22Rv1 (cell line): ENCODE data around the gene BTBD1.
"Not testable (repeated sequence)": the region's sequence is repeated elsewhere in the genome, so short reads cannot be mapped to it uniquely, and the experiment has no call there.

ENCODE experiments used
- H3K27ac ChIP-seq: fragments of 450-650 bp; 2 replicates; pipeline ENCODE4 v1.5.1; 2017
- ZFX ChIP-seq: fragments of 450-650 bp; IDR thresholded peaks from 2 replicates; pipeline ENCODE4 v1.6.1; 2017; ENCODE audit warnings: antibody characterized with exemption, borderline replicate concordance
- TF ChIP-seq, protein P1 (sequence below): fragments of 450-650 bp; IDR thresholded peaks from 2 replicates; pipeline ENCODE4 v1.5.1; 2017; ENCODE audit warnings: mild to moderate bottlenecking

BTBD1 gene

DNA sequence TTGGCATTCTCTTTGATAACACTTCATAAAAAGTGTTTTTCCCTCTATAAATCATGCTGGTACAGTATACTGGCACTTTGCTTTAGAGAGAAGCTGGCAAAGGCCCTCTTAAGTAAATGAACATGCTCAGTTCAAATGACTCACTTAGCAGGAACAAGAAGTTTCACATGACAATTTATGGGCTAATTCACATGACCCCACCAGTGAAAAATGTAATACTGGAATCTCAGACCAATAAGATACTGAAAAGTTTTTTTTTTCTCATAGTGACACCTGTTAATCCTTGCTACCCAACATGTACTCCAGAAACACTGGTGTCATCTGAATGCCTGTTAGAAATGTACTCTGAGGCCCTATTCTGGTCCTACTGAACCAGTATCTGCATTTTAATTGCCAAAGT, 13.9 kb downstream of the BTBD1 start:
- TF ChIP-seq, protein P1, sequence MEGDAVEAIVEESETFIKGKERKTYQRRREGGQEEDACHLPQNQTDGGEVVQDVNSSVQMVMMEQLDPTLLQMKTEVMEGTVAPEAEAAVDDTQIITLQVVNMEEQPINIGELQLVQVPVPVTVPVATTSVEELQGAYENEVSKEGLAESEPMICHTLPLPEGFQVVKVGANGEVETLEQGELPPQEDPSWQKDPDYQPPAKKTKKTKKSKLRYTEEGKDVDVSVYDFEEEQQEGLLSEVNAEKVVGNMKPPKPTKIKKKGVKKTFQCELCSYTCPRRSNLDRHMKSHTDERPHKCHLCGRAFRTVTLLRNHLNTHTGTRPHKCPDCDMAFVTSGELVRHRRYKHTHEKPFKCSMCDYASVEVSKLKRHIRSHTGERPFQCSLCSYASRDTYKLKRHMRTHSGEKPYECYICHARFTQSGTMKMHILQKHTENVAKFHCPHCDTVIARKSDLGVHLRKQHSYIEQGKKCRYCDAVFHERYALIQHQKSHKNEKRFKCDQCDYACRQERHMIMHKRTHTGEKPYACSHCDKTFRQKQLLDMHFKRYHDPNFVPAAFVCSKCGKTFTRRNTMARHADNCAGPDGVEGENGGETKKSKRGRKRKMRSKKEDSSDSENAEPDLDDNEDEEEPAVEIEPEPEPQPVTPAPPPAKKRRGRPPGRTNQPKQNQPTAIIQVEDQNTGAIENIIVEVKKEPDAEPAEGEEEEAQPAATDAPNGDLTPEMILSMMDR: no peak
- no peak for TF ChIP-seq ZFX
- no peak overlapping the region for H3K27ac ChIP-seq

DNA sequence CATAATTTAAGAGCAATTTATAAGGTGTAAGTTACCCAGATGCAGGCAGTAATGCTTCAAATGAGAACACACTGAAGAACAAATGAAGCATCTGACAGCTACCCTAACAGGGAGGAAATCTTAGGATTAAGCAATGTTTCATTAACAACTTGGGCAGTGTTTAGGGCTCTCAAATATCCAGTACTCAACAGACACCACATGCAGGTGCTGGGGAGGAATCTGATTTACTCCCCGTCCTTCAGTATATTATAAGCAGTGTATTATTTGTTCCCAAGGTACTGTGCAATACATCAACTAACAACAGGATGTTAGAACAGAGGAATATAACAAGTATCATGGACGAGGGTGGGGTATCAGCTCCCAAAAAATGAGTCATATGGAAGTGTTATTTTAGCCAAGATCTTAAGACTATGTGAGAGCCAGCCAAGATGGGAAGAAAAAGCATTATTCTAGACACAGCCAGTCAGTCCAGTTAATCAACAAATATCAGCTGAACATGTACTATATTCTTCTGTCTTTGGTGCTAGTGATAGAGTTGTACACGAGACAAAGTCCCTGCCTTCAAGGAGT, 20.4 kb downstream of the BTBD1 start:
- TF ChIP-seq, protein P1: no peak
- TF ChIP-seq ZFX: no peak
- H3K27ac ChIP-seq: no peak overlapping the region

DNA sequence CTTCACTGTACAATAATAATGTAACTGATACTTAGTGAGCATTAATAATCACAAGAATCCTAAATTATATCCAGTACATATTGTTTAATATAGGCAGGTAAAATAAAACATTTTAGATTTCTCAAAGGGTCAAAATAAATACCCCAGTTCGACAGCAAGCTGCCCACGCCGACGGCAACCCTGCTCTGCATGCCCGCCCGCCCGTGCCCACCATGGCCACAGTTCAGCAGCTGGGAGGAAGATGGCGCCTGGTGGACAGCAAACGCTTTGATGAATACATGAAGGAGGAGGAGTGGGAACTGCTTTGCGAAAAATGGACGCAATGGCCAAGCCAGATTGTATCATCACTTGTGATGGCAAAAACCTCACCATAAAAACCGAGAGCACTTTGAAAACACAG, 22.9 kb downstream of the BTBD1 start:
- H3K27ac ChIP-seq: no peak overlapping the region
- no peak for TF ChIP-seq ZFX
- TF ChIP-seq, protein P1: no peak

DNA sequence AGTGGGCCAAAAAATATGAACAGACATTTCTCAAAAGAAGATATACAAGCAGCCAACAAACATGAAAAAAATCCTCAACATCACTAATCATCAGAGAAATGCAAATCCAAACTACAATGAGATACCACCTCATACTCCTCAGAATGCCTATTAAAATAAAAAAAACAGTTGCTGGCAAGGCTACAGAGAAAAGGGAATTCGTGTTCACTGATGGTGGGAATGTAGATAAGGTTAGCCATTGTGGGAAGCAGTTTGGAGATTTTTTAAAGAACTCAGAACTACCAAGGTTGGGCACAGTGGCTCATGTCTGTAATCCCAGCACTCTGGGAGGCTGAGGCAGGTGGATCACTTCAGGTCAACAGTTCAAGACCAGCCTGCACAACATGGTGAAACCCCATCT, 27.8 kb downstream of the BTBD1 start:
- no peak overlapping the region for H3K27ac ChIP-seq
- TF ChIP-seq, protein P1: no peak
- TF ChIP-seq ZFX: no peak

DNA sequence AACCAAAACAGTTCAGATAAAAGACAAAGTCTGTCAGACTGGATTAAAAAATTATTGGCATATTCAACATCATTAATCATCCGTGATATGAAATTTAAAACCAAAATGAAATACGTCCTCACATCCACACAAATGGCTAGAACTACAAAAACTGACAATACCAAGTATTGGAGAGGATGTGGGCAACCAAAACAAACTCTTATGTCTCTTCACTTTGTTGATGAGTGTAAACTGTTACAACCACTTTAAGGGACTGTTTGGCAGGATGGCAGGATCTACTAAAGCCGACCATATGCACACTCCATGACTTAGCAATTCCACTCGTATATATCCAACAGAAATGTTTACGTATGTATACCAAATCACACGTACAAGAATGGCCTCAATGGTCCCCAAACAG, 30.8 kb downstream of the BTBD1 start:
- no peak for TF ChIP-seq ZFX
- TF ChIP-seq, protein P1: no peak
- H3K27ac ChIP-seq: no peak overlapping the region

DNA sequence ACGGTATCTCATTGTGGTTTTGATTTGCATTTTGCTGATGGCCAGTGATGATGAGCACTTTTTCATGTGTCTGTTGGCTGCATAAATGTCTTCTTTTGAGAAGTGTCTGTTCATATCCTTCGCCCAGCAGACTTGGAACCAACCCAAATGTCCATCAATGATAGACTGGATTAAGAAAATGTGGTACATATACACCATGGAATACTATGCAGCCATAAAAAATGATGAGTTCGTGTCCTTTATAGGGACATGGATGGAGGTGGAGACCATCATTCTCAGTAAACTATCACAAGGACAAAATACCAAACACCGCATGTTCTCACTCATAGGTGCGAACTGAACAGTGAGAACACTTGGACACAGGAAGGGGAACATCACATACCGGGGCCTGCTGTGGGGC, 35.8 kb downstream of the BTBD1 start:
- not testable (repeated sequence) for H3K27ac ChIP-seq

DNA sequence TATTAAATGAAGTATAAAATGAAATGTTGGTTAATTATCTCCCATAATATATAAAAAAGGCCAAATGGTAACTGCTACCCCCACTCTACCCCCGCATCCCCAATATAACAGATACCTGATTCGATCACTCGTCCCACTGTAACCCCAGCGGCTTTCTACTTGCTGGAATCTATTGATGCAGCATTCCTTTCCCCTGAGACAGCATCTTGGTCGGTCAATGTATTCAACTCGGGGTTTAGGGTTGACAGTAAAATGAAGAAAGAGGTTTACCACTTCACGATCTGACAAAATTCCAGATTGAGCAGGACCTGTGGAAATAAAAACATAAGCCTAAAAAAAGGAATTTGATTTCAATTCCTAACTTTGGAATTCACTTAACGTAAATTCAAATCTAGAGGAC, 37.0 kb downstream of the BTBD1 start:
- H3K27ac ChIP-seq: no peak overlapping the region
- TF ChIP-seq ZFX: no peak

DNA sequence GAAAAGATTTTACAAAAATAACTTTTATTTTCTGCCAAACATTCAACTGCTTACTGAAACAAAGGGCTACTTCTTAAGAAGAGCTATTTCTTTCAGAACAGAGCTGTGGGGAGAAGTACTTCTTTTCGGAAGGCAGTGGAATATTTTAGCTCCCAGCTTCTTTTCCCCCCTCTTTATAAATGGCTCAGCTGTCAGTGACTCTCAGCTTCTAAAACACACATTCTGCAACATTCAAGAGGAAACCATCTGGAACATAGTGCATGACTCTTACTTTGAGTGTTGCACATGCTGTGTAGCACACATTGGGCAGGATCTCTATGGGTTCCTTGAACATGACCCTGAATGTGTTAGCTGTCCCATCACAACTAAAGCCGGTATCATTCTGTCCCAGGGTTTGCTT, 48.6 kb downstream of the BTBD1 start:
- H3K27ac ChIP-seq: no peak overlapping the region
- TF ChIP-seq ZFX: no peak
- TF ChIP-seq, protein P1: no peak
